Adrenal gland (tissue), 5 donors: ENCODE data around the gene KCNMB1.

Experiments
- POLR2A ChIP-seq, 2 donors: fragments of 450-650 bp; IDR thresholded peaks; one replicate each; pipeline ENCODE4 v1.6.1; 2017; ENCODE audit warnings: antibody characterized with exemption in 2 of 2, mild to moderate bottlenecking in 2 of 2, moderate library complexity in 1 of 2
- TF ChIP-seq, protein P1 (sequence below), 6 experiments: fragments of 450-650 bp in 4 of 6; fragments of 200-600 bp in 2 of 6; sonication (generic) in 1 of 6; IDR thresholded peaks; 1 replicate in 5 of 6; 2 replicates in 1 of 6; pipeline versions ENCODE4 v1.5.1 to v1.8.0; 2016 to 2021; ENCODE audit warnings: antibody characterized with exemption in 6 of 6, mild to moderate bottlenecking in 2 of 6, moderate library complexity in 1 of 6
- donor health status: DM: no; HTN: no; CAD: no.

DNA sequence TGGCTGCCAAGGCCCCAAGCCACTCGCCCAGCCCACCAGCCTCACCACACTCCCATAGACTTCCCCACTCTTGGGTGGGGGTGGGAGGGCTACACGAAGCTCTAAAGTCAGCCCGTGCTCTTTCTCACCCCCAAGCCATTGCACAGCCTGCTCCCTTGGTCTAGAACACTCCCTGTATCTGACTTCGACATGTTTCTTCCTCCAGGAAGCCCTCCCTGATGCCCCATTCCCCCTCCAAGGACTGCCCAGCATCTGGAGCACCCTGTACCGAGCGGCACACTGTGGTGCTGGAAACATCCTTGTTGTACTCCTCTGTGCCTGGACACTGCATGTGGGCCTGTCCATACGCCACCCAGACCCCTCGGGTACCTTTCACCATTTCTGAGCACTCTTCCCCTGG lies 49.4 kb upstream of the KCNMB1 start:
- TF ChIP-seq, protein P1, sequence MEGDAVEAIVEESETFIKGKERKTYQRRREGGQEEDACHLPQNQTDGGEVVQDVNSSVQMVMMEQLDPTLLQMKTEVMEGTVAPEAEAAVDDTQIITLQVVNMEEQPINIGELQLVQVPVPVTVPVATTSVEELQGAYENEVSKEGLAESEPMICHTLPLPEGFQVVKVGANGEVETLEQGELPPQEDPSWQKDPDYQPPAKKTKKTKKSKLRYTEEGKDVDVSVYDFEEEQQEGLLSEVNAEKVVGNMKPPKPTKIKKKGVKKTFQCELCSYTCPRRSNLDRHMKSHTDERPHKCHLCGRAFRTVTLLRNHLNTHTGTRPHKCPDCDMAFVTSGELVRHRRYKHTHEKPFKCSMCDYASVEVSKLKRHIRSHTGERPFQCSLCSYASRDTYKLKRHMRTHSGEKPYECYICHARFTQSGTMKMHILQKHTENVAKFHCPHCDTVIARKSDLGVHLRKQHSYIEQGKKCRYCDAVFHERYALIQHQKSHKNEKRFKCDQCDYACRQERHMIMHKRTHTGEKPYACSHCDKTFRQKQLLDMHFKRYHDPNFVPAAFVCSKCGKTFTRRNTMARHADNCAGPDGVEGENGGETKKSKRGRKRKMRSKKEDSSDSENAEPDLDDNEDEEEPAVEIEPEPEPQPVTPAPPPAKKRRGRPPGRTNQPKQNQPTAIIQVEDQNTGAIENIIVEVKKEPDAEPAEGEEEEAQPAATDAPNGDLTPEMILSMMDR (IDR thresholded peaks at IDR 0.05) = no peak
- no peak for TF ChIP-seq POLR2A (IDR thresholded peaks at IDR 0.05)
